ENCODE data around the gene STXBP6. TPM values are rescaled to one million over a fixed set of nuclear protein-coding genes. Genes with fewer than 3 reads are reported as not detected.

STXBP6 gene
- total RNA-seq, 1 donor from 2014 or later: 0.06 TPM

- DNase-seq (ENCODE audit: extremely low read depth, low read depth, low spot score): no peak
These were observed 30.1 kb downstream of the STXBP6 start for GRCh38 chr14:25019892-25020291.

GRCh38 chr14:25017562-25017961 lies 32.4 kb downstream of the STXBP6 start:
- DNase-seq (ENCODE audit: extremely low read depth, low read depth, low spot score): no peak

GRCh38 chr14:25015761-25016160 lies 34.2 kb downstream of the STXBP6 start:
- no peak for DNase-seq (ENCODE audit: extremely low read depth, low read depth, low spot score)

- DNase-seq (ENCODE audit: extremely low read depth, low read depth, low spot score): no peak
These were observed 35.5 kb downstream of the STXBP6 start for GRCh38 chr14:25014440-25014839.

GRCh38 chr14:25011095-25011494 lies 38.9 kb downstream of the STXBP6 start:
- DNase-seq (ENCODE audit: extremely low read depth, low read depth, low spot score): no peak

- no peak for DNase-seq (ENCODE audit: extremely low read depth, low read depth, low spot score)
These were observed 39.5 kb downstream of the STXBP6 start for GRCh38 chr14:25010471-25010870.

- DNase-seq (ENCODE audit: extremely low read depth, low read depth, low spot score): no peak
These were observed 40.1 kb downstream of the STXBP6 start for GRCh38 chr14:25009891-25010290.

GRCh38 chr14:25007832-25008231 lies 42.1 kb downstream of the STXBP6 start:
- DNase-seq (ENCODE audit: extremely low read depth, low read depth, low spot score): no peak

- DNase-seq (ENCODE audit: extremely low read depth, low read depth, low spot score): no peak
These were observed 42.8 kb downstream of the STXBP6 start for GRCh38 chr14:25006961-25007795.

GRCh38 chr14:25006031-25006430 lies 43.9 kb downstream of the STXBP6 start:
- no peak for DNase-seq (ENCODE audit: extremely low read depth, low read depth, low spot score)

GRCh38 chr14:25004389-25004809 lies 45.5 kb downstream of the STXBP6 start:
- no peak for DNase-seq (ENCODE audit: extremely low read depth, low read depth, low spot score)

- DNase-seq (ENCODE audit: extremely low read depth, low read depth, low spot score): no peak
These were observed 46.4 kb downstream of the STXBP6 start for GRCh38 chr14:25003537-25003936.

- DNase-seq (ENCODE audit: extremely low read depth, low read depth, low spot score): no peak
These were observed 48.3 kb downstream of the STXBP6 start for GRCh38 chr14:25001601-25002000.

GRCh38 chr14:25001156-25001555 lies 48.8 kb downstream of the STXBP6 start:
- DNase-seq (ENCODE audit: extremely low read depth, low read depth, low spot score): no peak

GRCh38 chr14:24999157-24999556 lies 50.8 kb downstream of the STXBP6 start:
- no peak for DNase-seq (ENCODE audit: extremely low read depth, low read depth, low spot score)

- DNase-seq (ENCODE audit: extremely low read depth, low read depth, low spot score): no peak
These were observed 52.8 kb downstream of the STXBP6 start for GRCh38 chr14:24996930-24997725.

GRCh38 chr14:24995016-24995415 lies 54.9 kb downstream of the STXBP6 start:
- no peak for DNase-seq (ENCODE audit: extremely low read depth, low read depth, low spot score)

- no peak for DNase-seq (ENCODE audit: extremely low read depth, low read depth, low spot score)
These were observed 56.3 kb downstream of the STXBP6 start for GRCh38 chr14:24993631-24994030.

- no peak for DNase-seq (ENCODE audit: extremely low read depth, low read depth, low spot score)
These were observed 57.2 kb downstream of the STXBP6 start for GRCh38 chr14:24992624-24993360.

- DNase-seq (ENCODE audit: extremely low read depth, low read depth, low spot score): no peak
These were observed 58.1 kb downstream of the STXBP6 start for GRCh38 chr14:24991821-24992220.

GRCh38 chr14:24991288-24991687 lies 58.7 kb downstream of the STXBP6 start:
- DNase-seq (ENCODE audit: extremely low read depth, low read depth, low spot score): no peak
